Activated CD8-positive, alpha-beta T cell treated with anti-CD3 and anti-CD28 coated beads for 36 hours (primary cell): ENCODE results near the gene ZNF521. TPM values are rescaled to one million over a fixed set of nuclear protein-coding genes. Genes with fewer than 3 reads are reported as not detected.

ENCODE experiments used
- ATAC-seq: fragments of 200-7000 bp; cut with Tn5 transposase; one replicate; pipeline ENCODE4 v1.10.0; 2021; ENCODE audit warnings: mild to moderate bottlenecking, moderate library complexity
- CTCF ChIA-PET: fragments of 350-600 bp; sonication (Branson Sonifier 250); formaldehyde crosslinking; loops from one replicate; lab custom pipeline; 2021; ENCODE audit warnings: antibody characterized with exemption; lab: Charles Lee
- POLR2A ChIA-PET: fragments of 350-600 bp; sonication (Branson Sonifier 250); formaldehyde crosslinking; loops from one replicate; lab custom pipeline; 2021; ENCODE audit warnings: antibody characterized with exemption; lab: Charles Lee
- DNase-seq: peaks from one replicate; pipeline ENCODE4 v3.0.0-alpha.2; 2020
- H3K27ac Mint-ChIP-seq: one replicate; pipeline ENCODE4 v1.8.0; 2021; ENCODE audit warnings: mild to moderate bottlenecking, mixed read lengths
- H3K27me3 Mint-ChIP-seq: one replicate; pipeline ENCODE4 v1.8.0; 2021; ENCODE audit warnings: mixed read lengths
- H3K36me3 Mint-ChIP-seq: one replicate; pipeline ENCODE4 v1.8.0; 2021; ENCODE audit warnings: low read depth, mixed read lengths
- H3K4me1 Mint-ChIP-seq: one replicate; pipeline ENCODE4 v1.8.0; 2021; ENCODE audit warnings: low read depth, mixed read lengths
- H3K4me3 Mint-ChIP-seq: one replicate; pipeline ENCODE4 v1.8.0; 2021; ENCODE audit warnings: mild to moderate bottlenecking, moderate library complexity, mixed read lengths
- H3K9me3 Mint-ChIP-seq: one replicate; pipeline ENCODE4 v1.8.0; 2021; ENCODE audit warnings: mixed read lengths
- intact Hi-C: fragments of 100-400 bp; cut with micrococcal nuclease; formaldehyde crosslinking; loops from one replicate; pipeline ENCODE4 v1.10.0; 2022
- total RNA-seq, 2 experiments: library from RNA; stranded (reverse); gene quantifications; one replicate each; pipeline ENCODE4 v1.2.3, GENCODE V29; 2021
- TF ChIP-seq, protein P1 (sequence below): fragments of 200-600 bp; IDR thresholded peaks from one replicate; pipeline ENCODE4 v1.8.0; 2022; ENCODE audit warnings: antibody characterized with exemption, mild to moderate bottlenecking

ZNF521 gene
- total RNA-seq, 2 experiments from 2014 or later, result not detected

- ATAC-seq (no peak), DNase-seq (no peak)
- Mint-ChIP-seq H3K4me1 (no peaks in the 10 kb centered on the region), H3K27ac (no peak overlapping the region), H3K27me3 (peaks cover 9% of the 10 kb centered on the region), H3K4me3 (no peak overlapping the region), H3K36me3 (no peaks in the 10 kb centered on the region), H3K9me3 (no peaks in the 10 kb centered on the region)
- TF ChIP-seq, protein P1, sequence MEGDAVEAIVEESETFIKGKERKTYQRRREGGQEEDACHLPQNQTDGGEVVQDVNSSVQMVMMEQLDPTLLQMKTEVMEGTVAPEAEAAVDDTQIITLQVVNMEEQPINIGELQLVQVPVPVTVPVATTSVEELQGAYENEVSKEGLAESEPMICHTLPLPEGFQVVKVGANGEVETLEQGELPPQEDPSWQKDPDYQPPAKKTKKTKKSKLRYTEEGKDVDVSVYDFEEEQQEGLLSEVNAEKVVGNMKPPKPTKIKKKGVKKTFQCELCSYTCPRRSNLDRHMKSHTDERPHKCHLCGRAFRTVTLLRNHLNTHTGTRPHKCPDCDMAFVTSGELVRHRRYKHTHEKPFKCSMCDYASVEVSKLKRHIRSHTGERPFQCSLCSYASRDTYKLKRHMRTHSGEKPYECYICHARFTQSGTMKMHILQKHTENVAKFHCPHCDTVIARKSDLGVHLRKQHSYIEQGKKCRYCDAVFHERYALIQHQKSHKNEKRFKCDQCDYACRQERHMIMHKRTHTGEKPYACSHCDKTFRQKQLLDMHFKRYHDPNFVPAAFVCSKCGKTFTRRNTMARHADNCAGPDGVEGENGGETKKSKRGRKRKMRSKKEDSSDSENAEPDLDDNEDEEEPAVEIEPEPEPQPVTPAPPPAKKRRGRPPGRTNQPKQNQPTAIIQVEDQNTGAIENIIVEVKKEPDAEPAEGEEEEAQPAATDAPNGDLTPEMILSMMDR, result no peak
- intact Hi-C loops, result no loop called here
- ChIA-PET CTCF (no interaction called here), POLR2A (interaction anchor here (1.2 kb wide), 1 partner anchor 52 kb away, joined by 3 read pairs; no protein-coding TSS in a partner anchor)
Observed at GRCh38 chr18:25281556-25281955, 70.4 kb downstream of the ZNF521 start.

DNA sequence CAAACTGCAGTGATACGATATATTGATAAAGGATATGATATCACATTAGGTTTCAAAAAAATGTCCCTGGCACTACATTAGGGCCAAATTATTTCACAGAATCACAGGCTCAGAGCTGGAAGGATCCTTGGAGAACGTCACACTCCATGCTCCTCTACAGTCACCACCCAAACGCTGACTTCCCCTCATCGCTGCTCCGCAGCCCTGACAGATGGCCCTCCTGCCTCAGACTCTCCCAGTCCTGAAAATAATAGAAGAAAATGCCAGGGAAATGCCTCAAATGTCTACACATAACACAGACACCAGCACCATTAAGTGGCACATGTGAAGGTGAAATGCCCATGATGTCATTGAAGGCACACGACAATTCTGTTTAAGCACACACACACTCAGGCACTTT is 72.0 kb downstream of the ZNF521 start:
- POLR2A ChIA-PET, result no interaction called here
- H3K36me3 Mint-ChIP-seq, result no peaks in the 10 kb centered on the region
- H3K9me3 Mint-ChIP-seq, result no peaks in the 10 kb centered on the region
- no peak overlapping the region for H3K27ac Mint-ChIP-seq
- DNase-seq, result no peak
- TF ChIP-seq, protein P1, result no peak
- no peak overlapping the region for H3K4me3 Mint-ChIP-seq
- no peaks in the 10 kb centered on the region for H3K4me1 Mint-ChIP-seq
- intact Hi-C loops, result no loop called here
- H3K27me3 Mint-ChIP-seq, result peaks cover 9% of the 10 kb centered on the region
- CTCF ChIA-PET, result no interaction called here
- no peak for ATAC-seq

- peaks cover 9% of the 10 kb centered on the region for H3K27me3 Mint-ChIP-seq
- ChIA-PET POLR2A (no interaction called here), CTCF (no interaction called here)
- intact Hi-C loops, result no loop called here
- H3K9me3 Mint-ChIP-seq, result no peaks in the 10 kb centered on the region
- TF ChIP-seq, protein P1, result no peak
- no peak for ATAC-seq
- no peaks in the 10 kb centered on the region for H3K36me3 Mint-ChIP-seq
- no peak for DNase-seq
- no peak overlapping the region for H3K27ac Mint-ChIP-seq
- H3K4me3 Mint-ChIP-seq, result no peak overlapping the region
- H3K4me1 Mint-ChIP-seq, result no peaks in the 10 kb centered on the region
Observed at GRCh38 chr18:25279556-25279955, 72.4 kb downstream of the ZNF521 start.

GRCh38 chr18:25279133-25279532 is 72.8 kb downstream of the ZNF521 start:
- POLR2A ChIA-PET, result no interaction called here
- TF ChIP-seq, protein P1, result no peak
- no peak overlapping the region for H3K27ac Mint-ChIP-seq
- no peak for DNase-seq
- H3K36me3 Mint-ChIP-seq, result no peaks in the 10 kb centered on the region
- peaks cover 9% of the 10 kb centered on the region for H3K27me3 Mint-ChIP-seq
- CTCF ChIA-PET, result no interaction called here
- no peaks in the 10 kb centered on the region for H3K4me1 Mint-ChIP-seq
- no peak for ATAC-seq
- no peaks in the 10 kb centered on the region for H3K9me3 Mint-ChIP-seq
- no peak overlapping the region for H3K4me3 Mint-ChIP-seq
- intact Hi-C loops, result no loop called here

GRCh38 chr18:25278394-25278793 is 73.6 kb downstream of the ZNF521 start:
- POLR2A ChIA-PET, result no interaction called here
- no peak overlapping the region for H3K27ac Mint-ChIP-seq

More at GRCh38 chr18:25278394-25278793, 73.6 kb downstream of the ZNF521 start:
- CTCF ChIA-PET, result no interaction called here
- intact Hi-C loops, result no loop called here
- no peaks in the 10 kb centered on the region for H3K36me3 Mint-ChIP-seq
- no peaks in the 10 kb centered on the region for H3K4me1 Mint-ChIP-seq
- H3K27me3 Mint-ChIP-seq, result peaks cover 9% of the 10 kb centered on the region
- no peak overlapping the region for H3K4me3 Mint-ChIP-seq
- DNase-seq (no peak), ATAC-seq (no peak)
- H3K9me3 Mint-ChIP-seq, result no peaks in the 10 kb centered on the region
- TF ChIP-seq, protein P1, result no peak
